Liver (tissue), 9 donors: ENCODE measurements around the gene JMJD7. TPM values are rescaled to one million over a fixed set of nuclear protein-coding genes. Genes with fewer than 3 reads are reported as not detected.

ENCODE experiments used
- DNase-seq: peaks from one replicate; pipeline ENCODE4 v3.0.0-alpha.2; 2017; ENCODE audit warnings: low spot score
- H3K27ac ChIP-seq, 2 donors: one replicate each; pipeline ENCODE4 v1.7.0; 2013; ENCODE audit warnings: inconsistent platforms in 2 of 2, low read length in 2 of 2, control low read depth in 1 of 2, low read depth in 1 of 2, mild to moderate bottlenecking in 1 of 2
- H3K27me3 ChIP-seq, 4 donors: one replicate each; pipeline versions ENCODE4 v1.6.1 to v1.7.0; 2013; ENCODE audit warnings: low read length in 3 of 4, inconsistent platforms in 1 of 4, mild to moderate bottlenecking in 1 of 4, moderate library complexity in 1 of 4; ENCODE audit not compliant: control insufficient read depth in 4 of 4, insufficient read depth in 4 of 4
- H3K36me3 ChIP-seq, 4 donors: one replicate each; pipeline versions ENCODE4 v1.6.1 to v1.7.0; 2013; ENCODE audit warnings: low read length in 3 of 4, mild to moderate bottlenecking in 3 of 4, low read depth in 1 of 4, moderate library complexity in 1 of 4; ENCODE audit not compliant: control insufficient read depth in 4 of 4, insufficient read depth in 3 of 4
- H3K4me1 ChIP-seq, 4 donors: one replicate each; pipeline versions ENCODE4 v1.6.1 to v1.7.0; 2013; ENCODE audit warnings: low read length in 3 of 4, mild to moderate bottlenecking in 3 of 4, moderate library complexity in 1 of 4; ENCODE audit not compliant: control insufficient read depth in 4 of 4, insufficient read depth in 4 of 4
- H3K4me3 ChIP-seq, 3 donors: one replicate each; pipeline versions ENCODE4 v1.6.1 to v1.7.0; 2013; ENCODE audit warnings: low read length in 3 of 3, control low read depth in 1 of 3, low read depth in 1 of 3, mild to moderate bottlenecking in 1 of 3
- H3K9ac ChIP-seq, 2 donors: one replicate each; pipeline ENCODE4 v1.7.0; 2013; ENCODE audit warnings: low read length in 2 of 2, mild to moderate bottlenecking in 2 of 2, moderate library complexity in 2 of 2, control low read depth in 1 of 2, low read depth in 1 of 2
- H3K9me3 ChIP-seq, 4 donors: one replicate each; pipeline versions ENCODE4 v1.6.1 to v1.7.0; 2013; ENCODE audit warnings: low read length in 3 of 4; ENCODE audit not compliant: control insufficient read depth in 4 of 4
- ATF3 ChIP-seq: IDR thresholded peaks from 2 replicates; pipeline ENCODE4 v1.6.1; 2016; ENCODE audit warnings: antibody characterized with exemption
- EGR1 ChIP-seq, 2 donors: IDR thresholded peaks; 2 replicates each; pipeline ENCODE4 v1.6.1; 2016 to 2018; ENCODE audit warnings: antibody characterized with exemption in 2 of 2, low read depth in 2 of 2
- FOXA1 ChIP-seq: IDR thresholded peaks from 2 replicates; pipeline ENCODE4 v1.6.1; 2016; ENCODE audit warnings: antibody characterized with exemption
- FOXA2 ChIP-seq: IDR thresholded peaks from 2 replicates; pipeline ENCODE4 v1.6.1; 2016; ENCODE audit warnings: antibody characterized with exemption
- GABPA ChIP-seq, 2 donors: IDR thresholded peaks in 1 of 2; conservative IDR thresholded peaks in 1 of 2; 2 replicates each; pipeline ENCODE4 v1.6.1; 2016; ENCODE audit warnings: antibody characterized with exemption in 2 of 2, mild to moderate bottlenecking in 1 of 2, moderate library complexity in 1 of 2
- HNF4A ChIP-seq, 2 donors: conservative IDR thresholded peaks; 2 replicates each; pipeline ENCODE4 v1.6.1; 2016; ENCODE audit warnings: antibody characterized with exemption in 2 of 2, mild to moderate bottlenecking in 2 of 2
- HNF4G ChIP-seq: IDR thresholded peaks from 2 replicates; pipeline ENCODE4 v1.6.1; 2016; ENCODE audit warnings: antibody characterized with exemption
- MAX ChIP-seq: IDR thresholded peaks from 2 replicates; pipeline ENCODE4 v1.6.1; 2016; ENCODE audit warnings: antibody characterized with exemption
- NR2F2 ChIP-seq: IDR thresholded peaks from 2 replicates; pipeline ENCODE4 v1.6.1; 2016; ENCODE audit warnings: antibody characterized with exemption
- RAD21 ChIP-seq, 2 donors: IDR thresholded peaks; 2 replicates each; pipeline ENCODE4 v1.6.1; 2016; ENCODE audit warnings: antibody characterized with exemption in 2 of 2, mild to moderate bottlenecking in 2 of 2
- RXRA ChIP-seq, 2 donors: IDR thresholded peaks; 2 replicates each; pipeline ENCODE4 v1.6.1; 2017 to 2018; ENCODE audit warnings: antibody characterized with exemption in 2 of 2, mild to moderate bottlenecking in 1 of 2
- SP1 ChIP-seq: IDR thresholded peaks from 2 replicates; pipeline ENCODE4 v1.6.1; 2018; ENCODE audit warnings: antibody characterized with exemption, mild to moderate bottlenecking
- TAF1 ChIP-seq: conservative IDR thresholded peaks from 2 replicates; pipeline ENCODE4 v1.6.1; 2016; ENCODE audit warnings: antibody characterized with exemption, mild to moderate bottlenecking
- YY1 ChIP-seq: IDR thresholded peaks from 2 replicates; pipeline ENCODE4 v1.6.1; 2016; ENCODE audit warnings: antibody characterized with exemption, mild to moderate bottlenecking
- WGBS: extraction: QIAGEN DNeasy Blood & Tissue Kit; methylation state at CpG from one replicate; pipeline ENCODE4 v1.1.7; 2013; 5-methylcytosine and 5-hydroxymethylcytosine counted together
- polyA plus RNA-seq, 2 donors: library from polyadenylated mRNA; stranded (reverse) in 1 of 2; unstranded in 1 of 2; fragments of 200-250 nt in 1 of 2; fragments of >200 nt in 1 of 2; fragmentation: Nextera tagmentation in 1 of 2; extraction: Ambion mirVana in 1 of 2; gene quantifications; one replicate each; pipeline versions ENCODE4 v1.2.1 to v1.2.3, GENCODE V29; 2013 to 2015
- total RNA-seq, 2 donors: library from RNA; depleted of rRNA; stranded (reverse); fragments of >200 nt; gene quantifications; one replicate each; pipeline ENCODE4 v1.2.3, GENCODE V29; 2014
- TF ChIP-seq, protein P1 (sequence below): IDR thresholded peaks from 2 replicates; pipeline ENCODE4 v1.6.1; 2016; ENCODE audit warnings: antibody characterized with exemption
- TF ChIP-seq, protein P2 (sequence below): fragments of 150-350 bp; IDR thresholded peaks from 2 replicates; pipeline ENCODE4 v1.5.1; 2017; ENCODE audit warnings: improper control_type of control experiment, low read depth, low read length; ENCODE audit not compliant: missing input control
- TF ChIP-seq, protein P3 (sequence below): IDR thresholded peaks from 2 replicates; pipeline ENCODE4 v1.6.1; 2016; ENCODE audit warnings: antibody characterized with exemption, mild to moderate bottlenecking
- donor health status: healthy.
- donor health status: healthy.
- donor health status: healthy.
- donor health status: healthy.
- donor health status: healthy.

Gene JMJD7
- total and polyA plus RNA-seq, 4 donors, result 0.75 to 5.9 (median 5.4) TPM

- Histone ChIP-seq H3K4me1 (no peaks in the 10 kb centered on the region), H3K9ac (no peak overlapping the region), H3K36me3 (no peaks in the 10 kb centered on the region), H3K4me3 (no peak overlapping the region), H3K27me3 (no peaks in the 10 kb centered on the region), H3K9me3 (no peaks in the 10 kb centered on the region), H3K27ac (no peak overlapping the region)
- no peak for DNase-seq
- 95% methylated on average over 10 of the region's 10 CpGs for WGBS
- TF ChIP-seq RXRA (IDR thresholded peaks at IDR 0.05) (no peak), MAX (no peak), YY1 (no peak), FOXA2 (no peak), HNF4A (conservative IDR thresholded peaks at IDR 0.05) (no peak), HNF4G (no peak), SP1 (no peak), FOXA1 (no peak), EGR1 (IDR thresholded peaks at IDR 0.05; ENCODE audit: low read depth in 2 of 2) (no peak)
- TF ChIP-seq, protein P1, sequence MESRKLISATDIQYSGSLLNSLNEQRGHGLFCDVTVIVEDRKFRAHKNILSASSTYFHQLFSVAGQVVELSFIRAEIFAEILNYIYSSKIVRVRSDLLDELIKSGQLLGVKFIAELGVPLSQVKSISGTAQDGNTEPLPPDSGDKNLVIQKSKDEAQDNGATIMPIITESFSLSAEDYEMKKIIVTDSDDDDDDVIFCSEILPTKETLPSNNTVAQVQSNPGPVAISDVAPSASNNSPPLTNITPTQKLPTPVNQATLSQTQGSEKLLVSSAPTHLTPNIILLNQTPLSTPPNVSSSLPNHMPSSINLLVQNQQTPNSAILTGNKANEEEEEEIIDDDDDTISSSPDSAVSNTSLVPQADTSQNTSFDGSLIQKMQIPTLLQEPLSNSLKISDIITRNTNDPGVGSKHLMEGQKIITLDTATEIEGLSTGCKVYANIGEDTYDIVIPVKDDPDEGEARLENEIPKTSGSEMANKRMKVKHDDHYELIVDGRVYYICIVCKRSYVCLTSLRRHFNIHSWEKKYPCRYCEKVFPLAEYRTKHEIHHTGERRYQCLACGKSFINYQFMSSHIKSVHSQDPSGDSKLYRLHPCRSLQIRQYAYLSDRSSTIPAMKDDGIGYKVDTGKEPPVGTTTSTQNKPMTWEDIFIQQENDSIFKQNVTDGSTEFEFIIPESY, result no peak
- TF ChIP-seq, protein P2, sequence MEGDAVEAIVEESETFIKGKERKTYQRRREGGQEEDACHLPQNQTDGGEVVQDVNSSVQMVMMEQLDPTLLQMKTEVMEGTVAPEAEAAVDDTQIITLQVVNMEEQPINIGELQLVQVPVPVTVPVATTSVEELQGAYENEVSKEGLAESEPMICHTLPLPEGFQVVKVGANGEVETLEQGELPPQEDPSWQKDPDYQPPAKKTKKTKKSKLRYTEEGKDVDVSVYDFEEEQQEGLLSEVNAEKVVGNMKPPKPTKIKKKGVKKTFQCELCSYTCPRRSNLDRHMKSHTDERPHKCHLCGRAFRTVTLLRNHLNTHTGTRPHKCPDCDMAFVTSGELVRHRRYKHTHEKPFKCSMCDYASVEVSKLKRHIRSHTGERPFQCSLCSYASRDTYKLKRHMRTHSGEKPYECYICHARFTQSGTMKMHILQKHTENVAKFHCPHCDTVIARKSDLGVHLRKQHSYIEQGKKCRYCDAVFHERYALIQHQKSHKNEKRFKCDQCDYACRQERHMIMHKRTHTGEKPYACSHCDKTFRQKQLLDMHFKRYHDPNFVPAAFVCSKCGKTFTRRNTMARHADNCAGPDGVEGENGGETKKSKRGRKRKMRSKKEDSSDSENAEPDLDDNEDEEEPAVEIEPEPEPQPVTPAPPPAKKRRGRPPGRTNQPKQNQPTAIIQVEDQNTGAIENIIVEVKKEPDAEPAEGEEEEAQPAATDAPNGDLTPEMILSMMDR, result no peak
Observed at GRCh38 chr15:41806291-41807181, 21.4 kb upstream of the JMJD7 start.

DNA sequence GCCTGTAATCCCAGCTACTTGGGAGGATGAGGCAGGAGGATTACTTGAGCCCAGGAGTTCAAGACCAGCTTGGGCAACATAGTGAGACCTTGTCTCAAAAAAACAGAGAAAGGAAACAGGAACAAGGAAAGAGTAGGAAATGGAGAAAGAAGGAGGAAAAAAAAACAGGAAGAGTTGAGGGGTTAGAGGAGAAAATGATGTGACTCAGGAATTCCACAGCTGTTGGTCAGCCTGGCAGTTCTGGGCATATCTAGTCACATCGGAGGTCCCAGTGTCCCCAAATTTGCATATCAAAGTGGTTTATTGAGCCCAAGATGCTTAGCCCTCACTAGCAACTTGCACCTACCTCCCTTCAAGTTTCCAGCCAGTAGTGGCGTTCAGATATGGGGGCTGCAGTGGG is 18.8 kb upstream of the JMJD7 start:
- Histone ChIP-seq H3K9me3 (no peaks in the 10 kb centered on the region), H3K4me3 (no peak overlapping the region), H3K27ac (no peak overlapping the region), H3K36me3 (peaks cover 0 to 6% (median 0%) of the 10 kb centered on the region in 4 donors), H3K27me3 (no peaks in the 10 kb centered on the region), H3K9ac (no peak overlapping the region), H3K4me1 (no peaks in the 10 kb centered on the region)
- 71% methylated on average over 2 of the region's 2 CpGs for WGBS
- no peak for DNase-seq
- TF ChIP-seq SP1, result no peak
- TF ChIP-seq FOXA2, result no peak
- no peak for TF ChIP-seq ATF3
- no peak for TF ChIP-seq FOXA1
- TF ChIP-seq, protein P1, result no peak
- TF ChIP-seq GABPA (IDR thresholded peaks at IDR 0.05 in 1 of 2, conservative IDR thresholded peaks at IDR 0.05 in 1 of 2), result no peak
- TF ChIP-seq RXRA (IDR thresholded peaks at IDR 0.05), result no peak
- TF ChIP-seq EGR1 (IDR thresholded peaks at IDR 0.05; ENCODE audit: low read depth in 2 of 2), result no peak
- no peak for TF ChIP-seq TAF1
- TF ChIP-seq, protein P3, sequence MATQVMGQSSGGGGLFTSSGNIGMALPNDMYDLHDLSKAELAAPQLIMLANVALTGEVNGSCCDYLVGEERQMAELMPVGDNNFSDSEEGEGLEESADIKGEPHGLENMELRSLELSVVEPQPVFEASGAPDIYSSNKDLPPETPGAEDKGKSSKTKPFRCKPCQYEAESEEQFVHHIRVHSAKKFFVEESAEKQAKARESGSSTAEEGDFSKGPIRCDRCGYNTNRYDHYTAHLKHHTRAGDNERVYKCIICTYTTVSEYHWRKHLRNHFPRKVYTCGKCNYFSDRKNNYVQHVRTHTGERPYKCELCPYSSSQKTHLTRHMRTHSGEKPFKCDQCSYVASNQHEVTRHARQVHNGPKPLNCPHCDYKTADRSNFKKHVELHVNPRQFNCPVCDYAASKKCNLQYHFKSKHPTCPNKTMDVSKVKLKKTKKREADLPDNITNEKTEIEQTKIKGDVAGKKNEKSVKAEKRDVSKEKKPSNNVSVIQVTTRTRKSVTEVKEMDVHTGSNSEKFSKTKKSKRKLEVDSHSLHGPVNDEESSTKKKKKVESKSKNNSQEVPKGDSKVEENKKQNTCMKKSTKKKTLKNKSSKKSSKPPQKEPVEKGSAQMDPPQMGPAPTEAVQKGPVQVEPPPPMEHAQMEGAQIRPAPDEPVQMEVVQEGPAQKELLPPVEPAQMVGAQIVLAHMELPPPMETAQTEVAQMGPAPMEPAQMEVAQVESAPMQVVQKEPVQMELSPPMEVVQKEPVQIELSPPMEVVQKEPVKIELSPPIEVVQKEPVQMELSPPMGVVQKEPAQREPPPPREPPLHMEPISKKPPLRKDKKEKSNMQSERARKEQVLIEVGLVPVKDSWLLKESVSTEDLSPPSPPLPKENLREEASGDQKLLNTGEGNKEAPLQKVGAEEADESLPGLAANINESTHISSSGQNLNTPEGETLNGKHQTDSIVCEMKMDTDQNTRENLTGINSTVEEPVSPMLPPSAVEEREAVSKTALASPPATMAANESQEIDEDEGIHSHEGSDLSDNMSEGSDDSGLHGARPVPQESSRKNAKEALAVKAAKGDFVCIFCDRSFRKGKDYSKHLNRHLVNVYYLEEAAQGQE, result no peak
- no peak for TF ChIP-seq RAD21 (IDR thresholded peaks at IDR 0.05)
- TF ChIP-seq MAX, result no peak
- no peak for TF ChIP-seq YY1
- TF ChIP-seq, protein P2, result no peak
- TF ChIP-seq NR2F2, result no peak
- TF ChIP-seq HNF4G, result no peak
